ENCODE data around the gene MACROH2A1. TPM values are rescaled to one million over a fixed set of nuclear protein-coding genes. Genes with fewer than 3 reads are reported as not detected.

The MACROH2A1 gene
- total RNA-seq, 1 experiment from 2014 or later, result 83.8 TPM

GRCh38 chr5:135392256-135392655 lies 6.8 kb downstream of the MACROH2A1 start:
- ATAC-seq, result no peak
- no peak overlapping the region for H3K27ac Mint-ChIP-seq
- no peaks in the 10 kb centered on the region for H3K9me3 Mint-ChIP-seq
- POLR2A ChIA-PET, result no interaction called here
- H3K4me1 Mint-ChIP-seq, result peaks cover 7% of the 10 kb centered on the region
- CTCF ChIA-PET, result no interaction called here
- TF ChIP-seq ZMAT4 (CRISPR knock-in tag; IDR thresholded peaks at IDR 0.05) (no peak), ZBTB21 (CRISPR knock-in tag; IDR thresholded peaks at IDR 0.05; ENCODE audit: borderline replicate concordance) (no peak), NR1H2 (CRISPR knock-in tag; IDR thresholded peaks at IDR 0.05) (no peak), ZNF232 (CRISPR knock-in tag; IDR thresholded peaks at IDR 0.05) (no peak), AR (CRISPR knock-in tag; IDR thresholded peaks at IDR 0.05) (no peak), EMX1 (CRISPR knock-in tag; IDR thresholded peaks at IDR 0.05) (no peak), ZSCAN18 (CRISPR knock-in tag; IDR thresholded peaks at IDR 0.05) (no peak), GTF2I (CRISPR knock-in tag; conservative IDR thresholded peaks at IDR 0.05) (no peak), E2F1 (CRISPR knock-in tag; IDR thresholded peaks at IDR 0.05) (no peak)
- TF ChIP-seq, protein P1, sequence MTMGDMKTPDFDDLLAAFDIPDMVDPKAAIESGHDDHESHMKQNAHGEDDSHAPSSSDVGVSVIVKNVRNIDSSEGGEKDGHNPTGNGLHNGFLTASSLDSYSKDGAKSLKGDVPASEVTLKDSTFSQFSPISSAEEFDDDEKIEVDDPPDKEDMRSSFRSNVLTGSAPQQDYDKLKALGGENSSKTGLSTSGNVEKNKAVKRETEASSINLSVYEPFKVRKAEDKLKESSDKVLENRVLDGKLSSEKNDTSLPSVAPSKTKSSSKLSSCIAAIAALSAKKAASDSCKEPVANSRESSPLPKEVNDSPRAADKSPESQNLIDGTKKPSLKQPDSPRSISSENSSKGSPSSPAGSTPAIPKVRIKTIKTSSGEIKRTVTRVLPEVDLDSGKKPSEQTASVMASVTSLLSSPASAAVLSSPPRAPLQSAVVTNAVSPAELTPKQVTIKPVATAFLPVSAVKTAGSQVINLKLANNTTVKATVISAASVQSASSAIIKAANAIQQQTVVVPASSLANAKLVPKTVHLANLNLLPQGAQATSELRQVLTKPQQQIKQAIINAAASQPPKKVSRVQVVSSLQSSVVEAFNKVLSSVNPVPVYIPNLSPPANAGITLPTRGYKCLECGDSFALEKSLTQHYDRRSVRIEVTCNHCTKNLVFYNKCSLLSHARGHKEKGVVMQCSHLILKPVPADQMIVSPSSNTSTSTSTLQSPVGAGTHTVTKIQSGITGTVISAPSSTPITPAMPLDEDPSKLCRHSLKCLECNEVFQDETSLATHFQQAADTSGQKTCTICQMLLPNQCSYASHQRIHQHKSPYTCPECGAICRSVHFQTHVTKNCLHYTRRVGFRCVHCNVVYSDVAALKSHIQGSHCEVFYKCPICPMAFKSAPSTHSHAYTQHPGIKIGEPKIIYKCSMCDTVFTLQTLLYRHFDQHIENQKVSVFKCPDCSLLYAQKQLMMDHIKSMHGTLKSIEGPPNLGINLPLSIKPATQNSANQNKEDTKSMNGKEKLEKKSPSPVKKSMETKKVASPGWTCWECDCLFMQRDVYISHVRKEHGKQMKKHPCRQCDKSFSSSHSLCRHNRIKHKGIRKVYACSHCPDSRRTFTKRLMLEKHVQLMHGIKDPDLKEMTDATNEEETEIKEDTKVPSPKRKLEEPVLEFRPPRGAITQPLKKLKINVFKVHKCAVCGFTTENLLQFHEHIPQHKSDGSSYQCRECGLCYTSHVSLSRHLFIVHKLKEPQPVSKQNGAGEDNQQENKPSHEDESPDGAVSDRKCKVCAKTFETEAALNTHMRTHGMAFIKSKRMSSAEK (CRISPR knock-in tag; IDR thresholded peaks at IDR 0.05; ENCODE audit: borderline replicate concordance), result no peak
- no peak overlapping the region for H3K4me3 Mint-ChIP-seq
- H3K27me3 Mint-ChIP-seq (ENCODE audit: low read depth), result peaks cover 18% of the 10 kb centered on the region
- H3K36me3 Mint-ChIP-seq, result peaks cover 15% of the 10 kb centered on the region
- DNase-seq (ENCODE audit: low spot score), result no peak

GRCh38 chr5:135391869-135392255 lies 7.2 kb downstream of the MACROH2A1 start:
- H3K36me3 Mint-ChIP-seq, result peaks cover 15% of the 10 kb centered on the region
- DNase-seq (ENCODE audit: low spot score), result no peak
- no peaks in the 10 kb centered on the region for H3K9me3 Mint-ChIP-seq
- CTCF ChIA-PET, result no interaction called here
- ATAC-seq, result no peak
- H3K27me3 Mint-ChIP-seq (ENCODE audit: low read depth), result peaks cover 14% of the 10 kb centered on the region
- peaks cover 3% of the 10 kb centered on the region; the same call in 1 of the 2 replicates for H3K4me1 Mint-ChIP-seq
- POLR2A ChIA-PET, result no interaction called here
- no peak overlapping the region for H3K27ac Mint-ChIP-seq
- no peak overlapping the region for H3K4me3 Mint-ChIP-seq
- TF ChIP-seq ZNF423 (CRISPR knock-in tag; IDR thresholded peaks at IDR 0.05) (no peak), NFE2L1 (CRISPR knock-in tag; IDR thresholded peaks at IDR 0.05) (no peak), KAT7 (CRISPR knock-in tag; IDR thresholded peaks at IDR 0.05; ENCODE audit: borderline replicate concordance) (no peak), ATF6 (CRISPR knock-in tag; IDR thresholded peaks at IDR 0.05) (no peak), TCF7 (CRISPR knock-in tag; IDR thresholded peaks at IDR 0.05; ENCODE audit: low read depth) (no peak), ZNF281 (CRISPR knock-in tag; IDR thresholded peaks at IDR 0.05) (no peak), PRRX2 (CRISPR knock-in tag; IDR thresholded peaks at IDR 0.05) (no peak)
- TF ChIP-seq, protein P2, sequence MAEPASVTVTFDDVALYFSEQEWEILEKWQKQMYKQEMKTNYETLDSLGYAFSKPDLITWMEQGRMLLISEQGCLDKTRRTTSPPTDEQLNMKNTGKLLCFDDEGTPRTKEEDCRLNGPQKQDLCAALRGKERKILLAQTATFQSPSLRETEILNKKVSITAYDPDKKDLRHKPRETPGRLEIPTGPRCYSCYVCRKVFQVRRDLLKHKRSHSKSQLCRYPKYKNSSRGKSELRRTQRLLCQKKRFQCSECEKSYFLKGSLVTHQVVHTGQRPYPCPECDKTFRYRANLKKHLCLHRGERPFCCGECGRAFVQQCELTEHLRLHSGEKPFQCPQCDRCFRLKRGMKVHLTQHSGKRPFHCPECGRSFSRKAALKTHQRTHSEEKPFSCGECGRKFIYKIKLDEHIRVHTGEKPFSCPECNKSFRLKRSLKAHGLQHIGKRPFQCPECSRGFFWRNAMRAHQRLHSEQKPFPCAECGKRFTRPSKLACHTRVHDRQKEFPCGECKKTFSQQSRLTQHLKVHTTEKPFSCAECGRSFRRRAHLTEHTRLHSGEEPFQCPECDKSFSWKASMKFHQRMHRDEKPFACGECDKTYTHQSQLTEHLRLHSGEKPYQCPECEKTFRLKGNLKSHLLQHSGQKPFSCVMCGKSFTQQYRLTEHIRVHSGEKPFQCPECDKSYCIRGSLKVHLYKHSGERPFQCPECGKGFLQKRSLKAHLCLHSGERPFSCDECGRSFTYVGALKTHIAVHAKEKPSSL (CRISPR knock-in tag; conservative IDR thresholded peaks at IDR 0.05), result no peak
